HK-2 (cell line): ENCODE data around the gene SYNPO2L.

Experiments used
- DNase-seq: peaks from one replicate; pipeline ENCODE4 v3.0.0-alpha.2; 2018; ENCODE audit not compliant: unreplicated experiment

The SYNPO2L gene

DNA sequence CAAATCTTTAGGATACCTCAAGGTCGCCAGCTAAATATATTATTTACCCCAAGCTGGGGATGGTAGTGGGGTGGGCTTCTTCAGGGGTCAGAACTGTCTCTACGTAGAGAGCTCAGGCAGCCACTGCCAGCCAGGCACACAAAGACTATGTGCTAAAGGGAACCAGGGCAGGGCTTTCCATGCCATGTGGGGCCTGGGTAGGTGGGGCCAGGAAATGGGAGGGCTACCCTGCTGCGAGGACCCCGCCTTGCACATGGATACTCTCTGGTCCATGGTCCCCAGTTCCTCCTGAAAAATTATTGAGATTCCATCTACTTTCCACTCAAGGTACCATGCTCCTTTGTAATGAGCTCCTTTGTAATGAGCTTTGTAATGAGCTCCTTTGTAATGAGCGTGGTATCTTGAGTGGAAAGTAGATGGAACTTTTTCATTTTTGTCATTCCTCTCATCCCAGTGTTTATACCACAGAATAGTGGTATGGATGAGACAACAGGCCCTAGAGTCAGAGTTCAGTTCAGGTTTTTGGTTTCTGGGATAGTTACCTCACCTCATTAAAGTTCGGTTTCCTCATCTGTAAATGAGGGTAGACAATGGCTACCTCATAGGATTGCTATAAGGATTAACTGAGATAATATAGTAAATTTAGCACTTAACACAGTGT, 5.8 kb downstream of the SYNPO2L start:
- DNase-seq, result no peak

DNA sequence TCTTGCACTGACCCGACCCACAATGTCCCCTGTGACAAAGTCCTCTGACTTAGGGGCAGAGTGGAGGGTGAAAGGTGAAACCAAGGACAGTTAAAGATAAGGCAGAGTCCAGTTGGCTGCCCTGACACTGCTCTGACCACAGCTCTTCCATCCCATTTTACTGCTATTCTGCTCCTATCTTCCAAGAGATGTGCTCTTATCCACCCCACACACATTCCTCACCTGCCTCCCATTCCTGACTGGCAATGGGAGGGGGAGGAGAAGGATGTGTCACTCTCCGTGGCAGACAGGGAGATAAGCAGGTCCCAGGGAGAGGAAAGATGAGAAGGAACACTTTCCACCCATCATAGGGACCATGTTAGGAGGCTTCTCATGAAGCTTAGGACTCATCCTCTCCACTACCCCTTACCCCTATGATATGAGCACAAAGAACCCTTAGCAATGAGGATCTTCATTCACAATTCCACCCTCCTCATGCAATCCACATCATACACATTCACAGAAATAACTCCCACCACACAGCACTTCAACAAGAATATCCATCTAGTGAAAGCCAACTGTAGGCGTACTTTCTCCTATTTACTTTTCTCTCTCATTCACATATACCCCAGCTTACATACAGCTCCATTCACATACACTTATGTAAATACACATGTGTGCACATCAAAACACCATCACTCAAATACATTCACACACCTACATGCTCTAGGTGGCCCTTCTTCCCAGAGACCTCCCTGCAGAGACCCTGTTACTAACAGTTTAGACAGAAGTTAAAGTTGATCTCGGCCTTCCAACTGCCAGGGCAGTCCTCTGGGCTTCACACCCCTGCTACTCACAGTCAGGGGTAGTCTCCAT, 6.6 kb downstream of the SYNPO2L start:
- DNase-seq, result peak; percentile 41

DNA sequence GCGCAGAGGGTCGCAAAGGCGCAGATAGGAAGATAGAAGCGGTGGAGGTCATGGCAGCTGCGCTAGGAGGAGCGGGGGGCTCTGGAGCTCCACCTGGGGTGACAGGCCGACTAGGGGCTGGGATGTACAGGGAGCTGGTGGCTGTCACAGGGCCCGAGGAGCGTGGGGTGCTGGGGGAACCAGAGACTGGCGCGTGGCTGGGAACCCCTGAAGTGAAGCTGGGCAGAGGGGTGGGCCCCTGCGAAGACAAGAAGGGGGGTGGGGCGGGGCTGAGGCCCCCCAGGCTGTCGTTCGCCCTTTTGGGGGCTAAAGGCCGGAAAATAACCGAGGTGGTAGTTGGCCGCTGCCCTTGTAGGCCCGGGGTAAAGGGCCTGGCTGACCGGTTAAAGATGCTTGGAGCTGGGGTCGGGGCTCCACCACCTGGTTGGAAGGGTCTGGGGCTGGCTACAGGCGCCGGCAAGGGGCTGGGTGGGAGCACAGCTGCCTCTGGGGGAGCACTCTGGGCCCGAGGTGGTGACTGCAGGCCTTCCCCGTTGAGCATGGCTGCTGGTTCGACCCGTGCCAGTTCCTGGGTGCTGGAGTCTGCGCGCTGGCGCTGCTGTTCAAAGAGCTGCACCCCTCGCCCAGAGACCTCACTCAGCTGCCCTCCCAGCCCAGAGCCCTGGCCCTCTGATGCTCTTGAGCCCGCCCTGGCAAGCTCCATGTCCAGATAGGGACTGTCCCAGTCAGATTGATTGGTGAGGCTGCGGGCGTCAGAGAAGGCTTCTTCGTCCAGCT, 7.8 kb downstream of the SYNPO2L start:
- DNase-seq, result no peak

DNA sequence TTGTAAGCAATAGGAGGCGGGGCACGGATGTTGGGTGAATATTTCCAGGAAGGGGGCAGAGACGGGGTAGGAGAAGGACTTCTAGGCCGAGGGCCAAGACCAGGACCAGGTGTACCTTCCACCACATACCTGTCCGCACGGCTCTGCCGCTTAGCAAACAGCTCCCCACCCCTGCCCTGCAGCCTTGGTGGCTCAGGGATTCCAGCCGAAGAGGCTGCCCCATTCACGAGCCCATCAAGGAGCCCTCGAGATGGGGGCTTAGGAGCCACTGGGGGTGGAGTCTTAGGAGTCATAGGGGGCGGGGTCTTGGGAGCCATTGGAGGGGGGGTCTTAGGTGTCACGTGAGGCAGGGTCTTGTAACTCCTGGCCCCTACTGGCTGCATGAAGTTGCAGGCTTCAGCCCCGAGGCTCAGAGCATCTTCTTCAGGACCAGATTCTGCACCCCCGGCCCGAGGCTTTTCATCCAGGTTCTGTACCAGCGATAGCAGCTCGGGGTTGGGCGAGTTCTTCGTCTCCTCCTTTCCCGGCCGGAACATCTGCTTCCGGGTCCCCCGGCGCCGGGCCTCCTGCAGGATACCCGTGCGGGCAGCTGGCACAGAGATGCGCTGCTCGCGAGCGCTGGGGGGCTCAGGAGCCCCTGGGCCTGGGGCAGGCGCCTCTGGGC, 8.5 kb downstream of the SYNPO2L start:
- DNase-seq, result no peak

DNA sequence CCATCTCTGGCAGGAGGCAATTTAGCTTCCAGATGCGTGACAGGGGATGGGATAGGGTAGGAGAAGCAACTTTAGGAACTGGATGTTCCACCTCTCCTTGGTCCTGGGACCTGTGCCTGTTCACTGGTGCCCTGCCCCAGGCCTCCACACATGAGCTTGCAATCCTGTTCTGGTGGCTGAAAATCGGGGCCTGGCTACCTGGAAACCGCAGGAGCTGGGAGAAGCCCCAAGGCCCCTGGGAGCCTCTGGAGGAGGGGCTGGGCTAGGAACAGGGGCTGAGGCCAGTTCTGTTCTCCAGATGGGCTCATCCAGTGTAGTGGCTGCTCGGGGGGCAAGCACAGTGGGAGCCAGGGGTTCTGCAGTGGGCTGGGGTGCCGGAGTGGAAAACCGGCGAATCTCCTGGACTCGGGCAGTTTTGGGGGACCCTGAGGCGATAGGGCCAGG, 9.2 kb downstream of the SYNPO2L start:
- DNase-seq, result no peak

DNA sequence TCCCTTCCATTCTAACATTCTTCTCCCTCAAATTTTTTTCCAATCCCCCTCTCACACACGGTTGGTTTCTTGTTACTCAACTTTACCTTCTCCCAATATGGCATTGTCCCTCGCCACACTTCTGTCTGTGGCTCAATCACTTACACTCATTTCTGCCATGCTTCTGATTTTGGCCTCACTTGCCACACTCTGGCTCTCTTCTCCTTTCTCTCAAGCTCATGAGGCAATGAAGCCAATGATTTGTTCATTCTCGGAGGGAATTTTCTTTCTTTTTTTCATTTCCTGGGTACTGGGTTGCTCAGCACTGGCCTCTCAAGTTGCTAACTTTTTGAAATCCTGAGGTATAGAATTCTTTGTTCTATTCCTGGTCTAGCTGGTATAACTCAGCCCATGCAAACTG, 10.6 kb downstream of the SYNPO2L start:
- DNase-seq, result no peak

DNA sequence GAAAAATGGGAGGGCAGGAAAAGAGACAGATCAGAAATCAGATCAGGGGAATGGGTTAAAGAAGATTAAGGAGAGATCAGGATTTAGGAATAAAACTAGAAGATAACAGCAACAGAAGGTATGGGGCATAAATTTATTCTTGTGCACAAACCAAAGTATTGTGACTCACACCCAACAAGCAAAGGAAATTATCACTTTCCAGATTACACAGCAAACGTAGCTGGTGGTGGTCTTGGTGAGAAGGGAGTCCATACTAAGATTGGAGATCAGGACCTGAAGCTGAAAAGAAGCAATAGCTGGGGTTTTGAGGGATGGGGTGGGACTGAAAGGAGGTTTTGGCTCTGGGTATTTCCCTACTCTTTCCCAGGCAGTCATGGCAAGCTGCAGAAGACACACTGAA, 11.1 kb downstream of the SYNPO2L start:
- DNase-seq, result no peak

DNA sequence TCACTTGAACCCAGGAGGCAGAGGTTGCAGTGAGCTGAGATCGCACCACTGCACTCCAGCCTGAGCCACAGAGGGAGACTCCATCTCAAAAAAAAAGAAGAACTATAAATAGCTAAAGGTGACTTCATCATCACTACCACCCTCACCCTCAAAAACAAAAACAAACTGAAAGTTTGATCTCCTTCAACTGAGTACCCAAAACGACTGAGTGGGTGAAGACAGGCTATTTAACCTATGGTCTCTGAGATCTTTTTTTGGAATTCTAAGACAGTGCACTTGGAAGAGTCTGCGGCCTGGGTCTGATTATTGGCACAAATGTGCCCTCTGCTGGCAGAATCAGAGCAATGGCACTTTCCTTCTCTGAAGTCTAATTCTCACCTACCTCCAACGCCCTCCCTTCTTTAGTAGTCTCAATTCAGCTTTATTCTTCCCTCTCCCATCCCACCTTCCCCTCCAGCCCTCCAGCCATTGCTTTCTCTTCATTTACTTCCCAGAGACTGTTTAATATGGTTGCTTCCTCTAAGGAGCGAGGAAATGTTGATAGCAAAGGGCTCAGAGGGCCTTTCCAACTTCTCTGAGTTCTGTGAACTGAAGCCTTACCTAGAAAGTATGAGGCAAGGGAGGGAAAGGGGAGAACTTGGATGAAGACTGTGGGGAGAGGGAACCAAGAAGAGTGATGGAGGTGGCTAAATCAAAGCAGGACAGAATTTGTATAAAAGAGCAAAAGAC, 11.7 kb downstream of the SYNPO2L start:
- DNase-seq, result peak; percentile 62

DNA sequence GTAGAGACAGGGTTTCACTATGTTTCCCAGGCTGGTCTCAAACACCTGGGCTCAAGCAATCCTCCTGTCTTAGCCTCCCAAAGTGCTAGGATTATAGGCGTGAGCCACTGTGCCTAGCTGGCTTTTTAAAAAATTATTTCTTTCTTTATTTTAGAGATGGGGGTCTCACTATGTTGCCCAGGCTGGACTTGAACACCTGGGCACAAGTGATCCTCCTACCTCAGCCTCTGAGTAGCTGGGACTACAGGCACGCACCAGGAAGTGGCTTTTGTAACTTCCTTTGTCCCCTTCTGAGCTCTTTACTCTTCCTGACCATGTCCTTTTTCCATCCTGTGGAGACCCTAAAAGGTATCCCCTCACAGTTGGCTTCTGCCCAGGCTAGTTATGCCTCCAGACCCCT, 12.5 kb downstream of the SYNPO2L start:
- no peak for DNase-seq

DNA sequence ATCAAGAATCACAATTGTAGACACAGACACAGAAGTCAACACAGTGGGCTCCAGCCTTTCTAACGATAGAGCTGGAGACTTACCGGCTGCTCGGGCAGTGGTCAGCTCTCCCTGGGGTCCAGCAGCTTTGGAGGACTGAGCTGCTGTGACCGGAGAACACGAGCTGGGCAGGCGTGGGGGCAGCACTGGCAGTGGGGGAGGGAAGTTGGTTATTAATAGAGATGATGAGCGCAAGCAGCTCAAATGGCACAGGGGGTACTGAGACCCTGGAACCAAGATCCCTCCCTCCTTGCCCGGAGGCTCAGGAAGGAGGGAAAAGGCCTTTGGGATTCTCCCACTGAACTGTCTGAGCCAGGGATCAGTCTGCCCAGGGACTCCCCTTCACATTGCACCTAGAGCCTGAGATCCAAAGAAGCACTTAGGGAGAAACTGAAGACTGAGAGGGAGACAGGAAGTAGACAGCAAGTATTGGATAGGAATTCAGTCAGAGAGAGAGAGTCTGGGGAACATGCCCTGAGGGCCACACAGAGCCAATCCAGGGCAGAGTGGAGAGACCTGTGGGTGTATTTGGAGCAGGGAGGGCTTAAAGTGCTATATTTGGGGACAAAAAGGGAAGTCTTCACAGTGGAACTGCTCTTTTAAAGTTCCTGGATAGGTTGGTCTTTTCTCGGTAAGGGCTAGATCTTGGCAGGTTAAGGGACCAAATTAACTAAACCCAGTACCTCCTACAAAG, 14.3 kb downstream of the SYNPO2L start, which contains the start of gene MYOZ1:
Gene MYOZ1, minus strand, starts transcription at position 147 of the 733 bp plus-strand sequence. CDS start 1,457 bp downstream, outside the sequence.
- no peak for DNase-seq

DNA sequence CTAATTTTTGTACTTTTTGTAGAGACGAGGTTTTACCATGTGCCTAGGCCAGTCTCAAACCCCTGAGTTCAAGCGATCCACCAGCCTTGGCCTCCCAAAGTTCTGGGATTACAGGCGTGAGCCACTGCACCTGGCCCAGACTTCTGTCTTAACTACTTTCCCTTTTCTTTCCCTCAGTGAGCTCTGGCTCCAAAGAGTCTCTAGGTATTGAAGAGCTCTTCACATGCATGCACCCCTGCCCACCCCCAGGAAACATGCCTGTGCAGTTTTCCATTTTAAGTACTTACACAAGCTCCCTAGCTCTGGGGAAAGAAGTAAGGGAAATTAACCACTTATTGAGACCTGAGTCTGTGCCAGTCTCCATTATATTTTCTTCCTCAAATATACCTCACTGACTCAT, 16.5 kb downstream of the SYNPO2L start:
- DNase-seq, result no peak

DNA sequence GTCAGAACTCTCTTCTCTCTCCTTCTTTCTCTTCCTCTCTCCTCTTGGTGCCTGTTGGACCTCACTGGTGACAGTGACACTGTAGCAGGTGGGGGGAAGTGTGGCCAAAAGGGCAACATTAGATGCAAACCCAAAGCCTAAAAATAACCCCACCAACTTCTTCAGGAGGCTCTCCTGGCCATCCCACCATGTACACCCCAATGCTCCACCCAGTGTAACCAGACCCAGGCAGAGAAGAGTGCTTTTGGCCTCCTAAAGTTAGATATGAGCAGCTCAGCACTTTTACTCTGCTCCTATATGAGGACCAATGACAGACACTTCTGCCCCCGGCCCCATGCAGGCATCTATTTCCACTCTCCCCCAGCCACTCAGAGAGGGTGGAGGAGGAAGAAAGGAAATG, 20.0 kb downstream of the SYNPO2L start:
- no peak for DNase-seq

DNA sequence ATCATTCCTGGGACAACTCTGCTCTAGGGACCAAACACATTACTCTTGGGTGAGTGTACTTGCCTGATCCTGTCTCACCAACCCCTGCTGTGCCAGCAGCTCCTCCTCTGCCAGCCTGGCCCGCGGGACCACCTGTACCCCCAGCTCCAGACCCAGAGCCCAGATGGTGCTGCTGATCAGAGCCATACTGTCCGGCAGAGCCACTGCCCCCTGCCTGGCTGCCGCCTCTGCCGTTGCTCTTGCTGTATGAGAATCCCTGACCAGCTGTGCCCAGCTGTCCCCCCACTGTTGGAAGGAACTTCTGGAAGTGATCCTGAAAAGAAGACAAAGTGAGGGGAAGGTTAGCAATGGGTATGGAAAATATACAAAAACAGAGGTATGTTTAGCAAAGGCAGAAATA, 21.4 kb downstream of the SYNPO2L start:
- no peak for DNase-seq

DNA sequence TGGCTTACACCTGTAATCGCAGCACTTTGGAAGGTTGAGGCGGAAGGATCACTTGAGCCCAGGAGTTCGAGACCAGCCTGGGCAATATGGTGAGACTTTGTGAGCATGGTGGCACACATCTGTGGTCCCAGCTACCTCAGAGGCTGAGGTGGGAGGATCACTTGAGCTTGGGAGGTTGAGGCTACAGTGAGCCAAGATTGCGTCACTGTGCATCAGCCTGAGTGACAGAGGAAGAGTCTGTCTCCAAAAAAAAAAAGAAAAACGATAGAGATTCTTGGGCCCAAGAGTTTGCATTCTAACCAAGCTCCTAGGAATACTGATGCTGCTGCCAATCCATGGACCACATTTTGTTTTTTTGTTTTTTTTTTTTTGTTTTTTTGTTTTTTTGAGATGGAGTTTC, 26.7 kb downstream of the SYNPO2L start:
- DNase-seq, result no peak

DNA sequence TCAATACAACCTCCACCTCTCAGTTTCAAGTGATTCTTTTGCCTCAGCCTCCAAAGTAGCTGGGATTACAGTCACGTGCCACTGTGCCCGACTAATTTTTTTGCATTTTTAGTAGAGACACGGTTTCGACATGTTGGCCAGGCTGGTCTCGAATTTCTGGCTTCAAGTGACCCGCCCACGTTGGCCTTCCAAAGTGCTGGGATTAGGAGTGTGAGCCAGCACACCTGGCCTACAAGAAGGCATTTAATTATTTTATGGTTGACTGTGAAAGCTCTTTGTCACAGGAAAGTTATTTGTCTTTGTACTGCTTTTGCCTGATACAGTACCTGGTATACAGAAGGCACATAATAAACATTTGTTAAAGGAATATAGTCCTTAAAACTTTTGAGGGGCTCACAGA, 27.4 kb downstream of the SYNPO2L start:
- DNase-seq, result no peak

DNA sequence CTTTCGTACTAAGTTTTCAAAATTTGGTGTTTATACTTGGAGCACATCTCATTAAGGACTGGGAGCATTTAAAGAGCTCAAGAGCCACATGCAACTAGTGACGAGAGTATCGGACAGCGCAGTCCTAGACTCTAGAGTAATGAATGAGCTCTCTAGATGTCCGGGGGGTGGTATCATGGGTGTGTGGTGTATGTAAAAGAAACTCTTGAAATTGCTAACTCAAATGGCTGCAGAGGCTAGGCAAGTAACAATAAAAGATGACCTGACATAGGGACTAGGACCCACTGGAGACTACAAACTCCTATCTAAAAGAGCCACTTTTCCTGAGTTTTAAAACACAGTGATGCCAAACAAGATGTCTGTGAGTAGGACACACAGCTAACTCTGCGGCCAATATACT, 28.5 kb downstream of the SYNPO2L start:
- no peak for DNase-seq

DNA sequence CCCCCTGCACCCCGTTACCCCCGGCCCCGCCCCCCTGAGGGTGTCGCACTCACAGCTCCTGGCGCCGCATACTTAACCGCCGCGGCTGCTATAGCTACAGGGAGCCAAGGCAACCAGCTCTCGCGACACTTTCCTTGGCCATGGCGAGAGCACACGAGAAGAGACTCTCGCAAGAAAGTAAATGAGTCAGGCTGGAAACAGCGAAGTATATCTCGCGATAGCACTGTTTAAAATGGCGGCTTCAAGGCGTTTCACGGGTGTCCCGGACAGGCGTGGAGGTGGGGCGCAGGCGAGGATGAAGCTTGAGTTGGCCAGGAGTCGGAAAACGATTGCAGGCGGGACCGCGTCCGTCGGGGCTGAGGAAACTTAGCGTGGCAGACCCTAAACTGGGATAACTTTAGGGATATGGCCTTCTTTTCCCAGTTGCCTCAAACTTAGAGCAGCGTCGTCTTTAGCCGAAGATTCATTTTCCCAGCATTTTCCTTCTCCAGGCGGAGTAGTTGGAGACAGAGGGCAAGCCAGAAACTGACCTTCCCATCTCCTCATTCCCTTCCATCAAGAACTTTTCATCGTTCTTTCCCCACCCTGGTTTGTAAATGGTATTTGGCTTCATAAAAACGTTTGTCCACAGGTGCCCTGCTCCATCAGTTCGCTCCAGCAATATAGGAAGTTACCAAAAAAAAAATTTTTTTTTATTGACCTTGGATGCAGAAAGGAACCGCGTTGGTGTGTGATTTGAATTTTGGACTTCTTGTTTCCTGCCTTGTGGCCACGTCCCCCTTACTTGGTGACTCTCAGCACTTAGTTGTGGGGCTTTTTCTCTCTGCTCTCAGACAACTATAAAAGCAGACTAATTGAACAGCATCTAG, 29.7 kb downstream of the SYNPO2L start:
- DNase-seq, result peak; percentile 93

DNA sequence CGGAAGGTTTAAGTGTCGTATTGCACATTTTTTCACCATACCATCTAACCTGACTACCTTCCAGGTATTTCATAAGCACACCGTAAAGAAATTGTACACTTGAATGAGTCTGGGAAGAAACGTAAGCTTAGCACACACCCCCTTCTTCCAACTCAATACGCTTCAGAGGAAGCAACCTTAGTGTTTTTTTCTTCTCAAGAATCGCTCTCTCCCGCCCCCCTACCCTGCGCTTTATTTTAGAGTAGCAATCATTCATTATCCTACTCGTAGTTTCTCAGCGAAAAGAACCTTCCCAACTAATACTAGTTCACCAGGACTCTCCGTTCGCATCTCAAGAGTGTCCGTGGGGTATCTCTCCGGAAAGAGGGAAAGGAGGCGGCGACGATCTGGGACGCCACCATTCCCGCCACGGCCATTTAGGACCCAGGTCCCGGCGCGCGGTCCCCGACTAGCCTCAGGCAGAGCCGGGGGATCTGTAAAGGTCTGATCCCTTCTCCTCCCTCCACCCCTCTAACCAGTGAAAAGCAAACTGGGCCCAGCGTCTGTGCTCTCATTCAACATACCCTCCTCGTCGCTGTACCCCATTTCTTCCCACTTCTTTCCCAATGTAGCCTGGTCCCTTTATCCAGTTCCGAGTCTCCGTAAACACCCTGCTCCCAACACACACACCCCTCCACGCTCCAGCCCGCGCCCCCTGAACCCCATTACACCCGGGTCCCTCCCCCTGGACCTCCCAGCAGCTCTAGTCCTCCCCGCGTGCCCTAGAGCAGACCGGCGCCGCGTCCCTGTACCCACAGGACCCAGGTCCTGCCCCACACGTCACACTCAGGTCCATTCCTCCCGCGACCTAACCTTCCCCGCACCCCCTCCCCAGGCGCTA, 30.6 kb downstream of the SYNPO2L start:
- peak; percentile 49 for DNase-seq
